HG03432 (cell line): ENCODE measurements around the gene NSG1.
"Not testable (repeated sequence)": the region's sequence is repeated elsewhere in the genome, so short reads cannot be mapped to it uniquely, and the experiment has no call there.

Source experiments
- ATAC-seq: cut with Tn5 transposase; IDR thresholded peaks from one replicate; pipeline ENCODE4 v1.9.1; 2021; ENCODE audit warnings: mild to moderate bottlenecking, moderate library complexity; ENCODE audit not compliant: unreplicated experiment

NSG1 gene

DNA sequence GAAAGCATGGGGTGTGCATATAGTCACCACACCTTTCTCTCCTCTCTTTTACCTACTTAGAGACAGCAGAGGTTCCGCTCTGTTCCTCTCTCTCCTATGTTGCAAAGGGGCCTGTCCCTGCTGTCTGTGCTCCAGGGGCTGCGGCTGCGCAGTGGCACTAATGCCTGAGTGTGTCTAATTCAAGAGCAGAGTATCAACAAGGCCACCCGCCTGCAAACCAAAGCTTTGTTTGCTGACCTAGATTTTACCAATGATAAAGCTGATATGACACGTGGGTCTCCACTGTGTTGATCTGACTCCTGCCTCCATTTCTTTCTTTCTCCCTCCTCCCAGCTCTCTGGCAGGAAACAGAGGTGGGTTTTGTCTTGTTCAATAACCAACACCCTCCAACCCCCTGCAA, 74.9 kb downstream of the NSG1 start:
- no peak for ATAC-seq

GRCh38 chr4:4462970-4463369, 76.1 kb downstream of the NSG1 start:
- no peak for ATAC-seq

GRCh38 chr4:4465238-4465637, 78.3 kb downstream of the NSG1 start:
- not testable (repeated sequence) for ATAC-seq
